OCI-LY7 (cell line): ENCODE results near the gene PPFIBP1.

ENCODE experiments used
- CTCF ChIP-seq: fragments of 200-600 bp; sonication (generic); conservative IDR thresholded peaks from 2 replicates; pipeline ENCODE4 v1.5.1; 2014; ENCODE audit warnings: mild to moderate bottlenecking, antibody characterized with exemption, low read length, moderate library complexity, mixed read lengths
- EZH2phosphoT487 ChIP-seq: fragments of 200-600 bp; sonication (generic); IDR thresholded peaks from 2 replicates; pipeline ENCODE4 v1.6.1; 2018; ENCODE audit warnings: low read depth, borderline replicate concordance, mild to moderate bottlenecking, mixed run types, antibody characterized with exemption, low read length, moderate library complexity, mixed read lengths

- peak; percentile 93 for TF ChIP-seq CTCF
- no peak for TF ChIP-seq EZH2phosphoT487
These were observed 209.1 kb downstream of the PPFIBP1 start for GRCh38 chr12:27733052-27733656.
